GM19328 (cell line): Measurements from ENCODE around the gene ARMC5.

ENCODE experiments used
- ATAC-seq: cut with Tn5 transposase; IDR thresholded peaks from one replicate; pipeline ENCODE4 v1.9.1; 2021; ENCODE audit warnings: mild to moderate bottlenecking, moderate library complexity; ENCODE audit not compliant: unreplicated experiment

Gene ARMC5

GRCh38 chr16:31461201-31461920 is 2.1 kb downstream of the ARMC5 start:
- ATAC-seq: no peak

DNA sequence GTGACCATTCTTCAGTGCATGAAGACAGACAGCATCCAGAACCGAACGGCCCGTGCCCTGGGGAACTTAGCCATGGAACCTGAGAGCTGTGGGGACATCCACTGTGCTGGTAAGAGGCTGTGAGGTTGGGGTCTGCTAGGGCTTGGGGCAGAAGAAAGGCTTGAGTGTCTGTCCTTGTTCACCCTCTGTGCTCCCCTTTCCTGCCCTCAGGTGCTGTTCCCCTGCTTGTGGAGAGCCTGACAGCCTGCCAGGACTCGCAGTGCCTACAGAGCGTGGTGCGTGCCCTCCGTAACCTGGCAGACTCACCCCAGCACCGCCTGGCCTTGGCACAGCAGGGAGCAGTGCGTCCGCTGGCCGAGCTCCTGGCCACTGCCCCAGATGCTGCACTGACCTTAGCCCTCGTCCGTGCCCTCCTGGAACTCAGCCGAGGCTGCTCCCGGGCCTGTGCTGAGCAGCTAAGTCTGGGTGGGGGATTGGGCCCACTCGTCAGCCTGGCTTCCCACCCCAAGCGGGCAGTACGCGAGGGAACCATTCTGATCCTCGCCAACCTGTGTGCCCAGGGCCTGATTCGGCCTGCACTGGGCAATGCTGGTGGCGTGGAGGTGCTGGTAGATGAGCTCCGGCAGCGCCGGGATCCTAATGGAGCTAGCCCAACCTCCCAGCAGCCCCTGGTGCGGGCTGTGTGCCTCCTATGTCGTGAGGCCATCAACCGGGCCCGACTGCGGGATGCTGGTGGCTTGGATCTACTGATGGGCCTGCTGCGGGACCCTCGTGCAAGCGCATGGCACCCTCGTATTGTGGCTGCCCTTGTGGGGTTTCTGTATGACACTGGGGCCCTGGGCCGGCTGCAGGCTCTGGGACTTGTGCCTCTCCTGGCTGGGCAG is 2.9 kb downstream of the ARMC5 start:
- ATAC-seq: no peak

DNA sequence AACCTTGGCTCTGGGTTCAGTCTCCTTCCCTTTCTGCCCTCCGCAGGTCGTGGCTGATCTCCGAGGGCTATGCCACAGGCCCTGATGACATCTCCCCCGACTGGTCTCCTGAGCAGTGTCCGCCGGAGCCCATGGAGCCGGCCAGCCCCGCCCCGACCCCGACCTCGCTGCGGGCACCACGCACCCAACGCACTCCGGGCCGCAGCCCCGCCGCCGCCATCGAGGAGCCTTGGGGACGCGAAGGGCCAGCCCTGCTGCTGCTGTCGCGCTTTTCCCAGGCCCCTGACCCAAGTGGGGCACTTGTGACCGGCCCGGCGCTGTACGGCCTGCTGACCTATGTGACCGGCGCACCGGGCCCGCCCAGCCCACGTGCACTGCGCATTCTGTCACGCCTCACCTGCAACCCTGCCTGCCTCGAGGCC is 5.1 kb downstream of the ARMC5 start:
- no peak for ATAC-seq

- ATAC-seq: no peak
These were observed 5.5 kb downstream of the ARMC5 start for GRCh38 chr16:31464781-31465260.

- ATAC-seq: no peak
These were observed 6.6 kb downstream of the ARMC5 start for GRCh38 chr16:31465788-31466370.

GRCh38 chr16:31466381-31466841 is 7.1 kb downstream of the ARMC5 start:
- ATAC-seq: no peak

- no peak for ATAC-seq
These were observed 8.0 kb downstream of the ARMC5 start for GRCh38 chr16:31467151-31467773.

GRCh38 chr16:31467858-31468257 is 8.6 kb downstream of the ARMC5 start:
- no peak for ATAC-seq

- no peak for ATAC-seq
These were observed 11.3 kb downstream of the ARMC5 start for GRCh38 chr16:31470615-31471014.

- ATAC-seq: no peak
These were observed 12.1 kb downstream of the ARMC5 start for GRCh38 chr16:31471241-31471874.

- ATAC-seq: no peak
These were observed 12.8 kb downstream of the ARMC5 start, which contains the start of gene TGFB1I1 for GRCh38 chr16:31471875-31472708. Gene TGFB1I1, plus strand, starts transcription at chr16:31472152. Its CDS starts 37 bp downstream, at chr16:31472189.

- ATAC-seq: no peak
These were observed 13.5 kb downstream of the ARMC5 start for GRCh38 chr16:31472709-31473203.

- no peak for ATAC-seq
These were observed 14.1 kb downstream of the ARMC5 start for GRCh38 chr16:31473264-31473984.

DNA sequence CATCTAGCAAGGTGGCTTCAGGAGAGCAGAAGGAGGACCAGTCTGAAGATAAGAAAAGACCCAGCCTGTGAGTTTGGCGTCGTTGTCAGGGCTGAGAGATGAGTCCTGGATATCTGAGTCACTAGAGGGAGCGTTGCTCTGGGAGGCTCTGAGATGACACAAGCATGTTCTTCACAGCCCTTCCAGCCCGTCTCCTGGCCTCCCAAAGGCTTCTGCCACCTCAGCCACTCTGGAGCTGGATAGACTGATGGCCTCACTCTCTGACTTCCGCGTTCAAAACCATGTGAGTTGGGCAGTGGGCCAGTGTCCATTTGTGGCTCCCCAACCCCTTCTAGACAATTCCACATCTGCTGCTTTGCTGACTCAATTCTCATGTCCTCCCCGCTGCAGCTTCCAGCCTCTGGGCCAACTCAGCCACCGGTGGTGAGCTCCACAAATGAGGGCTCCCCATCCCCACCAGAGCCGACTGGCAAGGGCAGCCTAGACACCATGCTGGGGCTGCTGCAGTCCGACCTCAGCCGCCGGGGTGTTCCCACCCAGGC is 14.9 kb downstream of the ARMC5 start:
- no peak for ATAC-seq

GRCh38 chr16:31474773-31475738 is 15.8 kb downstream of the ARMC5 start:
- no peak for ATAC-seq

- ATAC-seq: no peak
These were observed 16.6 kb downstream of the ARMC5 start for GRCh38 chr16:31475946-31476302.
